ENCODE data around the gene ACOT12.

ACOT12 gene

GRCh38 chr5:81422671-81423070 is 28.7 kb upstream of the ACOT12 start:
- H3K36me3 ChIP-seq: peaks cover 5 to 22% (median 21%) of the 10 kb centered on the region in 3 donors
- H3K4me1 ChIP-seq: peaks cover 0 to 16% (median 6%) of the 10 kb centered on the region in 4 donors
- DNase-seq: no peak
- H3K27ac ChIP-seq: no peak overlapping the region
- TF ChIP-seq, protein P1, sequence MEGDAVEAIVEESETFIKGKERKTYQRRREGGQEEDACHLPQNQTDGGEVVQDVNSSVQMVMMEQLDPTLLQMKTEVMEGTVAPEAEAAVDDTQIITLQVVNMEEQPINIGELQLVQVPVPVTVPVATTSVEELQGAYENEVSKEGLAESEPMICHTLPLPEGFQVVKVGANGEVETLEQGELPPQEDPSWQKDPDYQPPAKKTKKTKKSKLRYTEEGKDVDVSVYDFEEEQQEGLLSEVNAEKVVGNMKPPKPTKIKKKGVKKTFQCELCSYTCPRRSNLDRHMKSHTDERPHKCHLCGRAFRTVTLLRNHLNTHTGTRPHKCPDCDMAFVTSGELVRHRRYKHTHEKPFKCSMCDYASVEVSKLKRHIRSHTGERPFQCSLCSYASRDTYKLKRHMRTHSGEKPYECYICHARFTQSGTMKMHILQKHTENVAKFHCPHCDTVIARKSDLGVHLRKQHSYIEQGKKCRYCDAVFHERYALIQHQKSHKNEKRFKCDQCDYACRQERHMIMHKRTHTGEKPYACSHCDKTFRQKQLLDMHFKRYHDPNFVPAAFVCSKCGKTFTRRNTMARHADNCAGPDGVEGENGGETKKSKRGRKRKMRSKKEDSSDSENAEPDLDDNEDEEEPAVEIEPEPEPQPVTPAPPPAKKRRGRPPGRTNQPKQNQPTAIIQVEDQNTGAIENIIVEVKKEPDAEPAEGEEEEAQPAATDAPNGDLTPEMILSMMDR (IDR thresholded peaks at IDR 0.05): no peak
- intact Hi-C loops (cut with DNase I; ENCODE audit: low total_unique reads): loop anchor here (10.0 kb wide), 4 partner anchors 82 to 802 kb away; no protein-coding TSS in a partner anchor
- H3K4me3 ChIP-seq: no peak overlapping the region
- H3K27me3 ChIP-seq: no peaks in the 10 kb centered on the region
- H3K9me3 ChIP-seq: no peaks in the 10 kb centered on the region

GRCh38 chr5:81420039-81420667 is 26.2 kb upstream of the ACOT12 start:
- Histone ChIP-seq H3K9me3 (no peaks in the 10 kb centered on the region), H3K4me3 (no peak overlapping the region), H3K4me1 (peaks cover 0 to 3% (median under 1%) of the 10 kb centered on the region in 4 donors), H3K27ac (no peak overlapping the region), H3K36me3 (peaks cover 5 to 31% (median 21%) of the 10 kb centered on the region in 3 donors), H3K27me3 (no peaks in the 10 kb centered on the region)
- TF ChIP-seq, protein P1 (IDR thresholded peaks at IDR 0.05): no peak
- no peak for DNase-seq
- intact Hi-C loops (cut with DNase I; ENCODE audit: low total_unique reads): loop anchor here (10.0 kb wide), 4 partner anchors 85 to 805 kb away; no protein-coding TSS in a partner anchor

GRCh38 chr5:81418606-81419005 is 24.7 kb upstream of the ACOT12 start:
- H3K27me3 ChIP-seq: no peaks in the 10 kb centered on the region
- TF ChIP-seq, protein P1 (IDR thresholded peaks at IDR 0.05): no peak
- peaks cover 0 to 3% (median 0%) of the 10 kb centered on the region in 4 donors for H3K4me1 ChIP-seq
- no peaks in the 10 kb centered on the region for H3K9me3 ChIP-seq
- no peak for DNase-seq
- no peak overlapping the region for H3K4me3 ChIP-seq
- H3K36me3 ChIP-seq: peaks cover 5 to 31% (median 21%) of the 10 kb centered on the region in 3 donors
- no peak overlapping the region for H3K27ac ChIP-seq
- intact Hi-C loops (cut with DNase I; ENCODE audit: low total_unique reads): no loop called here

GRCh38 chr5:81417052-81417451 is 23.1 kb upstream of the ACOT12 start:
- intact Hi-C loops (cut with DNase I; ENCODE audit: low total_unique reads): no loop called here
- TF ChIP-seq, protein P1 (IDR thresholded peaks at IDR 0.05): no peak
- no peak overlapping the region for H3K4me3 ChIP-seq
- H3K4me1 ChIP-seq: peaks cover 0 to 3% (median 0%) of the 10 kb centered on the region in 4 donors
- H3K9me3 ChIP-seq: no peaks in the 10 kb centered on the region
- H3K27me3 ChIP-seq: no peaks in the 10 kb centered on the region
- DNase-seq: no peak
- peaks cover 5 to 31% (median 21%) of the 10 kb centered on the region in 3 donors for H3K36me3 ChIP-seq
- H3K27ac ChIP-seq: no peak overlapping the region

- H3K27ac ChIP-seq: no peak overlapping the region
Measured at GRCh38 chr5:81409896-81410295, 16.0 kb upstream of the ACOT12 start.

More at GRCh38 chr5:81409896-81410295, 16.0 kb upstream of the ACOT12 start:
- Histone ChIP-seq H3K9me3 (no peaks in the 10 kb centered on the region), H3K4me1 (no peaks in the 10 kb centered on the region), H3K27me3 (no peaks in the 10 kb centered on the region), H3K36me3 (no peaks in the 10 kb centered on the region), H3K4me3 (no peak overlapping the region)
- TF ChIP-seq, protein P1 (IDR thresholded peaks at IDR 0.05): no peak
- intact Hi-C loops (cut with DNase I; ENCODE audit: low total_unique reads): no loop called here
- no peak for DNase-seq
